Measurements from ENCODE around the gene CCDC78. TPM values are rescaled to one million over a fixed set of nuclear protein-coding genes. Genes with fewer than 3 reads are reported as not detected.

CCDC78 gene
- total RNA-seq, 1 donor = 2.2 TPM

- H3K27ac ChIP-seq (ENCODE audit: low read depth, low read length) = no peak overlapping the region
- no peak overlapping the region for H3K4me2 ChIP-seq (ENCODE audit: insufficient read depth, low read length)
- H3K36me3 ChIP-seq (ENCODE audit: insufficient read depth, low read length) = peaks cover 41% of the 10 kb centered on the region
- H3K9me3 ChIP-seq (ENCODE audit: low read depth, low read length) = no peaks in the 10 kb centered on the region
- TF ChIP-seq, protein P1, sequence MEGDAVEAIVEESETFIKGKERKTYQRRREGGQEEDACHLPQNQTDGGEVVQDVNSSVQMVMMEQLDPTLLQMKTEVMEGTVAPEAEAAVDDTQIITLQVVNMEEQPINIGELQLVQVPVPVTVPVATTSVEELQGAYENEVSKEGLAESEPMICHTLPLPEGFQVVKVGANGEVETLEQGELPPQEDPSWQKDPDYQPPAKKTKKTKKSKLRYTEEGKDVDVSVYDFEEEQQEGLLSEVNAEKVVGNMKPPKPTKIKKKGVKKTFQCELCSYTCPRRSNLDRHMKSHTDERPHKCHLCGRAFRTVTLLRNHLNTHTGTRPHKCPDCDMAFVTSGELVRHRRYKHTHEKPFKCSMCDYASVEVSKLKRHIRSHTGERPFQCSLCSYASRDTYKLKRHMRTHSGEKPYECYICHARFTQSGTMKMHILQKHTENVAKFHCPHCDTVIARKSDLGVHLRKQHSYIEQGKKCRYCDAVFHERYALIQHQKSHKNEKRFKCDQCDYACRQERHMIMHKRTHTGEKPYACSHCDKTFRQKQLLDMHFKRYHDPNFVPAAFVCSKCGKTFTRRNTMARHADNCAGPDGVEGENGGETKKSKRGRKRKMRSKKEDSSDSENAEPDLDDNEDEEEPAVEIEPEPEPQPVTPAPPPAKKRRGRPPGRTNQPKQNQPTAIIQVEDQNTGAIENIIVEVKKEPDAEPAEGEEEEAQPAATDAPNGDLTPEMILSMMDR (IDR thresholded peaks at IDR 0.05; ENCODE audit: extremely low read depth, low read depth, low read length) = no peak
- no peak overlapping the region for H2AFZ ChIP-seq (ENCODE audit: low read length)
- H3K27me3 ChIP-seq (ENCODE audit: insufficient read depth, low read length) = no peaks in the 10 kb centered on the region
- H3K4me3 ChIP-seq (ENCODE audit: insufficient read depth, low read length) = no peak overlapping the region
- no peak for DNase-seq (ENCODE audit: insufficient read length, low spot score, missing footprints)
- H3K79me2 ChIP-seq (ENCODE audit: insufficient read depth, low read length) = peaks cover 26% of the 10 kb centered on the region
- H4K20me1 ChIP-seq (ENCODE audit: insufficient read depth, low read length) = peaks cover 44% of the 10 kb centered on the region
- H3K4me1 ChIP-seq (ENCODE audit: insufficient read depth, low read length) = peaks cover 8% of the 10 kb centered on the region
Measured at GRCh38 chr16:673399-673991, 52.7 kb downstream of the CCDC78 start.

DNA sequence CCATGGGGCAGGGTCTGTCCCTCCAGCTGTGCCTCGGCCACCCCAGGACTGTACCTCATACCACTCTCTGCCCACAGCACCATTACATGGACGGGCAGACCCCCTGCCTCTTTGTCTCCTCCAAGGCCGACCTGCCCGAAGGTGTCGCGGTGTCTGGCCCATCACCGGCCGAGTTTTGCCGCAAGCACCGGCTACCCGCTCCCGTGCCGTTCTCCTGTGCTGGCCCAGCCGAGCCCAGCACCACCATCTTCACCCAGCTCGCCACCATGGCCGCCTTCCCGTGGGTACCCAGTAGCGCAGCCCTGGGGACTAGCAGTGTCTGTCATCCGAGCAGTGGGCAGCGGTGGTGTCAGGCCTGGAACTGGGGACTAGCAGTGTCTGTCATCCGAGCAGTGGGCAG is 53.4 kb downstream of the CCDC78 start:
- Histone ChIP-seq H3K27ac (ENCODE audit: low read depth, low read length) (no peak overlapping the region), H3K4me1 (ENCODE audit: insufficient read depth, low read length) (peaks cover 8% of the 10 kb centered on the region), H3K4me2 (ENCODE audit: insufficient read depth, low read length) (no peak overlapping the region), H3K79me2 (ENCODE audit: insufficient read depth, low read length) (peaks cover 32% of the 10 kb centered on the region), H3K36me3 (ENCODE audit: insufficient read depth, low read length) (peaks cover 41% of the 10 kb centered on the region), H3K27me3 (ENCODE audit: insufficient read depth, low read length) (no peaks in the 10 kb centered on the region), H3K9me3 (ENCODE audit: low read depth, low read length) (no peaks in the 10 kb centered on the region), H3K4me3 (ENCODE audit: insufficient read depth, low read length) (no peak overlapping the region), H2AFZ (ENCODE audit: low read length) (no peak overlapping the region), H4K20me1 (ENCODE audit: insufficient read depth, low read length) (peaks cover 44% of the 10 kb centered on the region)
- TF ChIP-seq, protein P1 (IDR thresholded peaks at IDR 0.05; ENCODE audit: extremely low read depth, low read depth, low read length) = no peak
- no peak for DNase-seq (ENCODE audit: insufficient read length, low spot score, missing footprints)

Small RNA genes within 50 kb of the gene (small RNA-seq; reads per million reads assigned to genes)
- gene MIR662 = not detected

Other genes starting within 250 kb of the CCDC78 start
- 25.3 and 27.1 TPM in 2 replicates for gene CAPN15, start 198.7 kb downstream of the CCDC78 start, total RNA-seq
- under 0.01 TPM in 1 of 2 replicates, not detected in the other for gene PRR35, start 166.0 kb downstream of the CCDC78 start, total RNA-seq
- 1.2 and 2.2 TPM in 2 replicates for gene NHLRC4, start 159.4 kb downstream of the CCDC78 start, total RNA-seq
- 25.6 and 29.0 TPM in 2 replicates for gene PIGQ, start 156.5 kb downstream of the CCDC78 start, total RNA-seq
- gene RAB40C, start 136.4 kb downstream of the CCDC78 start, total RNA-seq = 11.2 and 13.3 TPM in 2 replicates
- under 0.01 and 0.36 TPM in 2 replicates for gene WFIKKN1, start 95.5 kb downstream of the CCDC78 start, total RNA-seq
- 72.8 and 76.0 TPM in 2 replicates for gene METTL26, start 90.1 kb downstream of the CCDC78 start, total RNA-seq
- 20.0 and 20.3 TPM in 2 replicates for gene MCRIP2, start 84.6 kb downstream of the CCDC78 start, total RNA-seq
- gene WDR90, start 77.1 kb downstream of the CCDC78 start, total RNA-seq = 10.3 and 19.2 TPM in 2 replicates
- gene RHOT2, start 58.3 kb downstream of the CCDC78 start, total RNA-seq = 35.9 and 42.0 TPM in 2 replicates
- 0.88 and 1.1 TPM in 2 replicates for gene RHBDL1, start 50.8 kb downstream of the CCDC78 start, total RNA-seq
- gene STUB1, start 46.0 kb downstream of the CCDC78 start, total RNA-seq = 88.1 and 102 TPM in 2 replicates
- gene JMJD8, start 42.1 kb downstream of the CCDC78 start, total RNA-seq = 48.0 and 48.5 TPM in 2 replicates
- 8.0 and 8.7 TPM in 2 replicates for gene WDR24, start 36.0 kb downstream of the CCDC78 start, total RNA-seq
- not detected in 2 replicates for gene FBXL16, start 20.6 kb downstream of the CCDC78 start, total RNA-seq
- gene METRN, start 11.3 kb downstream of the CCDC78 start, total RNA-seq = 30.9 and 33.3 TPM in 2 replicates
- gene ANTKMT, start 5.3 kb downstream of the CCDC78 start, total RNA-seq = 20.9 and 21.7 TPM in 2 replicates
- gene HAGHL, start 663 bp upstream of the CCDC78 start, total RNA-seq = 12.7 and 16.3 TPM in 2 replicates
- gene CIAO3, start 14.6 kb upstream of the CCDC78 start, total RNA-seq = 32.2 and 35.1 TPM in 2 replicates
- gene MSLN, start 34.3 kb upstream of the CCDC78 start, total RNA-seq = under 0.01 and 1.2 TPM in 2 replicates
- 23.3 and 28.2 TPM in 2 replicates for gene RPUSD1, start 61.9 kb upstream of the CCDC78 start, total RNA-seq
- gene CHTF18, start 62.2 kb upstream of the CCDC78 start, total RNA-seq = 3.3 and 3.8 TPM in 2 replicates
- not detected in 2 replicates for gene GNG13, start 74.3 kb upstream of the CCDC78 start, total RNA-seq
- gene LMF1, start 244.5 kb upstream of the CCDC78 start, total RNA-seq = 25.3 and 35.8 TPM in 2 replicates